GM19240 (cell line): ENCODE data around the gene IKZF1.
"Not testable (repeated sequence)": the region's sequence is repeated elsewhere in the genome, so short reads cannot be mapped to it uniquely, and the experiment has no call there.

Experiments used
- DNase-seq: peaks from one replicate; pipeline ENCODE4 v3.0.0; 2011; ENCODE audit warnings: low spot score; ENCODE audit not compliant: insufficient read length

The IKZF1 gene

DNA sequence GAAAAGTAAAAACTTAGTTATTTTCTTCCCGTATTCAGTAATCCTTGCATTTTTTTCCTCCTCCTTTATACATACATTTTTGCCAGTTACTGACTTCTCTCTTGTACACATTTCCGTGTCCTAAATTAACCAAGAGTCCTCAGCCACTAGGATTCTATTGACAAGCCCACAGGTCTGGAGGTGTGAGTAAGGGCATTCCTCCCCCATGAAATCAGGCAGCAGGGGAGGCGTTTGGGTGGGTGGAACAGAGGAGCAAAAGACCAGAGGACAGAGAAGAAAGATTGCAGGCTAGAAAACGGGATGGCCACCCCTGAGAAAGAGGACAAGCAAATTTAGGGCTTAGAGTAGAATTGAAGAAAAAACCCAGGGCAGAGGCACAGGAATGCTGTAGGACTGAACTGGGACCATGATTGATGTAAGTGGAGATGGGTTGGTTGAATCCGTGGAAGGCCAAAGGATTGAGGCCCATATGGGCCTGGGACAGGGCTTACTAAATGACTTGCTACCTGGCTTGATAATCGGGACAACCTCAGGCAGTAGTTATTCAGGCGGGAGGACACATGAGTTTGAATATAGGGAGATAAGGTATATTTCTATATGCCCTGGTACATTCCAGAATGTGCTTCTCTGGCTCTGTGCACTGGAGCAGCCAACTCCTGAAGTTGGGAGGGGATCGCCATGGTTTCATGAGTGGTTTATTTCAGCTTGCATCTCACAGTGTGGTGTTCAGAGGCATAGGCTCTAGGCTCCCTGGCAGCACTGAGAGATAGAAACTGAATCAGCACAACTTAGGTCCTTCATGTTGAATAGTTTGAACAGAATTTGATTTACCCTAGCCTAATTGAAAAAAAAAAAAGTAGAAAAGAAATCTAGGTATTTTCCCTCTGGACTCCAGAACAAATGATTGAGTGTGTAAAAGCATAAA lies 28.0 kb downstream of the IKZF1 start:
- DNase-seq = no peak

DNA sequence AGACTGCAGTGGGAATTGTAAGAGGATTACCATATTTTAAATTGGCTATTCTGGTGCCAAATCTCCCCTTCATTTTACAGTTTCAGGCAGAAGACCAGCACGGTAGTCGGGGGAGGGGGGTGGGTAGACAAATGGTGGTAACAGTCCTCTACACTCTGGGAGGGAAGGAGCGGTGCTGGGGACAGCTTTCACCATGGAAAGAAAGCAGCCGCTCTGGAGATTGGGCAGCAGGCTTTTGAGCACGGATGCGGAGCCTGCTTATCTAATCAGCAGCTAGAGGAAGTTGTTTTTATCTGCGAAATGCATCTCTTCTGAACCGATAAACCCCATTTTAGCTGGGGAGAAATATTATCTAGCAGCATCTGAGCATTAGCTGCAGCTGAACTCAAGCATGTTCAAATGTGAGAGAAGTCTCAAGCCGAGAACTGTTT lies 28.7 kb downstream of the IKZF1 start:
- no peak for DNase-seq

DNA sequence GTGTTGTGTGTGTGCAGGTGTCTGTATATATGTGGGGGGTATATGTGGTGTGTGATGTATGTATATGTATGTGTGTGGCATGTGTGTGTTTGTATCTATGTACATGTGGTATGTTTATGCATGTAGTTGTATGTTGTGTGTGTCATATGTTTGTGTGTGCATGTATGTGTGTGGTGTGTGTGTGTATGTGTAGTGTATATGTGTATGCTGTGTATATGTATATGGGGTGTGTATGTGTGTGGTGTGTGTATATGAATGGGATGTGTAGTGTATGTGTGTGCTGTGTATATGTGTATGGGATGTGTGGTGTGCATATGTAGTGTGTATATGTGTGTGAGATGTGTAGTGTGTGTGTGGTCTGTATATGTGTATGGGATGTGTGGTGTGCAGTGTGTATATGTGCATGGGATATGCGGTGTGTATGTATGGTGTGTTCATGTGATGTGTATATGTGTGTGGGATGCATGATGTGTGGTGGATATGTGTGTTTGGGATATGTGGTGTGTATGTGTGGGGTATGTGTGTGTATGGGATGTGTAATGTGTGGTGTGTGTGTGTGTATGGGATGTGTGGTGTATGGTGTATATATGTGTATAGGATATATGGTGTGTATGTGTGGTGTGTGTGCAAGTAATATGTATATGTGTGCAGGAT lies 30.0 kb downstream of the IKZF1 start:
- DNase-seq = no peak

DNA sequence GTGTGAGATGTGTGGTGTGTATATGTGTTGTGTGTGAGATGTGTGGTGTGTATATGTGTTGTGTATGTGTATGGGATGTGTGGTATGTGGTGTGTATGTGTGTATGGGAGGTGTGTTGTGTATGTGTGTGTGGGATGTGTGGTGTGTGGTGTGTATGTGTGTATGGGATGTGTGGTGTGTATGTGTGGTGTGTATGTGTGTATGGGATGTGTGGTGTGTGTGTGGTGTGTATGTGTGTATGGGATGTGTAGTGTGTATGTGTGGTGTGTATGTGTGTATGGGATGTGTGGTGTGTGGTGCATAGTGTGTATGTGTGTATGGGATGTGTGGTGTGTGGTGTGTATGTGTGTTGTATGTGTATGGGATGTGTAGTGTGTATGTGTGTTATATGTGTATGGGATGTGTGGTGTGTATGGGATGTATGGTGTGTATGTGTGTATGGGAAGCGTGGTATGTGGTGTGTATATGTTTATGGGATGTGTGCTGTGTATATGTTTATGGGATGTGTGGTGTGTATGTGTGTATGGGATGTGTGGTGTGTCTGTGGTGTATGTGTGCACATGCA lies 30.8 kb downstream of the IKZF1 start:
- no peak for DNase-seq

DNA sequence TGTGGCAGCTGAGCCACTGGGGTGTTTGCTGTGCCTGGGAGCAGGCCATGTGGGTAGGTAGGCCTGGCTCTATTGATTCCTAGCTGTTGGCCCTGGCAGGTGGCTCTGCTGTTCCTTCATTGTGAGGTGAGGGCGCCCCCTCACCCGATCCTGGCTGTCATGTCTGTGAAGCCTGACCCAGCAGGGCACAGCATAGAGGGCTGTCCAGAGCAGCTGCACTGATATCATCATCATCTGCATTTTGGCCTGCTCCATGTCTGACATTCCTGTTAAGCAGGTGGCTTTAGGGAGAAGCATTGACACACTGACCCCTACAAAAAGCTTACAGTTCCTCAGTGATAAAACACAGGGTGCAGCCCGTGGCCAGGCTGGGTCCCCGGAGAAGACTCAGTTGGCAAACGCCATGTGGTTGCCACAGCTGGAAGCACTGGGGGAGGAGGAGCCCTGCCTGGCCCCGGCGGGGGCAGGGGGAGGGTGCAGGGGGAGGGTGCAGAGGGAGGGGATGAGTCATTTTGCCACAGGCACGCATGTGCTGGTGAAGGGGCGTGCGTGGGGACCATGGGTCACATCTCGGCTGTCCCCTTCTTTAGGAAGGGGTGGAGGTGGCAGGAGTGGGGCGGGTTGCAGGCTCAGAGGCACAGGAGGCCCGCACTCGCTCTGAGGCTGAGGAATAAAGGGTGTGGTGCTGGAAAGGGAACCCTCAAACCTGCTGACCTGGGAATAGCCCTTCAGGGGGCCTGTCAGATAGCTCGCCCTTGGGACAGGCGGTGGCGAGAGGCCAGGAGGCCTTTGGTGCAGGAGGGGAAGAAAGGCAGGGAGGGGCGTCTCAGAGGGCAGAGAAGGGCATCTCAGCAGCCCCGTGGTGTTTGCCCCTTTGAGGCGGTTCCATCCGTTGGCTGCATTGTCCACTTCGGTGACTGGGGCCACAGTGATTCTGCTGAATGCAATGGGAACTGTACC lies 31.6 kb downstream of the IKZF1 start:
- DNase-seq = no peak

DNA sequence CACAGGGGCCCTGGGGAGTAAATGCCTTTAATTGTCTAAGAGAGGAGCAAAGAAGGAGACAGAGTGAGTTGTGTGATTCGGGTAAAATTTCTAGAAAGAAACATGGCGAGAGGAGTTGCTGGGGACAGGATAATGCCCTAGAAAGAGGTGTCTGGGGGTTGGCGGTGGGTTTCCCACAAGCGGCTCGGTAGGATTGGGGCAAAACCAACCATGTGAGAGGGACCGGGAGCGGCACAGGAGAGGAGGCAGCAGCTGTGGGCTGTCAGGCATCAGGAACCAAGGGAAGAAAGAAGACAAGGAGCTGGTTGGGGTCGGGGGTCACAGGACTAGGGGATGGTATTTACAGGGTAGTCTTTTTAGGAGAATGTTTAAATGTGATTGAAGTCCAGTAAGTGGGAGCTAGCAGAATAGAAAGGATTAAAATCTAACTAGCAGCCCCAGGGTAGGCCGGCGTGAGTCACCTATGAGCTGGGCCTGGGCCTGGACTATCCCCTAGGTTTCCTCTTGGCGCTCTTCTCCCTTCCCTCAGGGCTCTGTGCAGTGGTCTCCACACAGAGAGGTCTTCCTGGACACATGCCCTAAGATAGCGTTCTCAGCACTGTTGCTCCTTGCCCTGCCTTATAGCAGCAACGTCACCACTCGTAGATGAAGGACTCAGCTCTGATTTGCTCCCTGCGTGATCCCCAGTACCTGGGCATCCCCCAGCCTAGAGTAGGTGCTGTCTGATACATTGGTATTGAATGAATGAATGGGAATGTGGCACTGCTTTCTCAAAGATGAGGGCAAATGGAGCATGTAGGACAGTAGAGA lies 32.6 kb downstream of the IKZF1 start:
- DNase-seq = no peak

DNA sequence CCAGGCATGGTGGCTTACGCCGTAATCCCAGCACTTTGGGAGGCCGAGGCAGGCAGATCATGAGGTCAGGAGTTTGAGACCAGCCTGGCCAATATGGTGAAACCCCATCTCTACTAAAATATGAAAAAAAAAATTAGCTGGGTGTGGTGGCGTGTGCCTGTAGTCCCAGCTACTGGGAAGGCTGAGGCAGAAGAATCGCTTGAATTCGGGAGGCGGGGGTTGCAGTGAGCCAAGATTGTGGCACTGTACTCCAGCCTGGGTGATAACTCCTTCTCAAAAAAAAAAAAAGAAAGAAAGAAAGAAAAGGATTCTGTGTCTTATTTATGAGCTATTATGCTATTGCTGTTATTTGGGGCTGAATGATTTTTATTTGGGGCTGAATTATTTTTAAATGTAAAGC lies 35.0 kb downstream of the IKZF1 start:
- DNase-seq = not testable (repeated sequence)

DNA sequence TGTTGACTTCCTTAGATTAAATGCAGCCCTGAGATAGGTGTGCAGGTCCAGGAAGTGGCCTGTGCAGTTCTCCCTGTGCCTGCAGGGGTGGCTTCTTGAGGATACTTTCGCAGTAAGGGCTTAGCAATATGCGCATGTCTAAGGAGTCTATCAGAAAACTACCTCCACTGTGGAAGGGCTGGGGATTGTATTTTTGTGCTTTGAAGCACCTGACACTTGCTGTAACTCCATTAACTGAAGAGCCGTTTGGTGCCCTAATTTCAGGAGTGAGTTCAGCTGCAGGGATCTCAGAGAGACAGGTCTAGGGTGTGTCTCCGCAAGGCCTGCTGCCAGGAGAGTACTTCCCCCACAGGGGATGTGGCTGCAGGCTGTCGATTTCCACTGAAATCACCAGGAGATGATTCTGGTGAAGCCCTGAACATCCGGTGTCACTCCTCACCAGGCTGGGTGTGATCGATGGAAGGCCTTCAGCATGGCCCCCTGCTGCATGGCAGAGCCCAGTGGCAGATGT lies 35.5 kb downstream of the IKZF1 start:
- no peak for DNase-seq

DNA sequence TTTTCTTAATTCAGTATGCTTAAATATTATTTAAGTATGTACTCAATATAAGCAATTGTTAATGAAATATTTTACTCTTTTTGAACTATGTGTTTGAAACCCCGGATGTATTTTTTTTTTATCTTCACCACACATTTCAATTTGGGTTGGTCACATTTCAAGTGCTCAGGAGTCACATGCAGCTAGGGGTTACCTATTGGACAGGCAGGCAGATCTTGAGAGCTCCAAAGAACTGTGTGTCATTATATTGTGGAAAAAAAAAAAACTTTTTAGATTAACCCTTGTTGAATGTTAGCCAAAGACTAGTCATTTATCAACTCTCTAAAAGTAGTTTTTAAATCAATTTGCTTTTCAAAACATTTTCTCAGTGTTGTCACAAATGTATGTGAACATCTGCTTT lies 37.2 kb downstream of the IKZF1 start:
- no peak for DNase-seq

DNA sequence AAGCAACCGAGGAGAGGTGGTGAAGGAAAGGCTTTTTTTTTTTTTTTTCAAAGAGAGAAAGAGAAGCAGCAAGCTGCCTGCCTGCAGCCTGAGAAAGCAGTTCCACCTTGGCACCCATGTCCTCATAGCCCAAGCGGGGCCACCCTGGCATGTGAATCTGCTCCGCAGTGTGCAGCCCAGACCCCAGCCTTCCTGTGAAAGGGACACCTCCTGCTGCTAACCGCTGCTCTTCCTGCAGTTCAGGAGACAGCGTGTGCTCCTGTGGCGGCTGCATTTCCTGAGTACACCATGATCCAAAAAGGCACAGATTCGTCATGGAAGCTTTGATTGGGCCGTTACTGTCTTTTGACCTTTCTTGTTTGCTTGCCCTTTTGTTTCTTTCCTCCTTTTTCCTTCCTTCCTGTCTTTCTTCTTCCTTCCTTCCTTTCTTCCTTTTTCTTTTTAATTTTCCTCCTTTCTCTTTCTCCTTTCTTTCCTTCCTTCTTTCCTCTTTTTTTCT lies 38.1 kb downstream of the IKZF1 start:
- DNase-seq = no peak

DNA sequence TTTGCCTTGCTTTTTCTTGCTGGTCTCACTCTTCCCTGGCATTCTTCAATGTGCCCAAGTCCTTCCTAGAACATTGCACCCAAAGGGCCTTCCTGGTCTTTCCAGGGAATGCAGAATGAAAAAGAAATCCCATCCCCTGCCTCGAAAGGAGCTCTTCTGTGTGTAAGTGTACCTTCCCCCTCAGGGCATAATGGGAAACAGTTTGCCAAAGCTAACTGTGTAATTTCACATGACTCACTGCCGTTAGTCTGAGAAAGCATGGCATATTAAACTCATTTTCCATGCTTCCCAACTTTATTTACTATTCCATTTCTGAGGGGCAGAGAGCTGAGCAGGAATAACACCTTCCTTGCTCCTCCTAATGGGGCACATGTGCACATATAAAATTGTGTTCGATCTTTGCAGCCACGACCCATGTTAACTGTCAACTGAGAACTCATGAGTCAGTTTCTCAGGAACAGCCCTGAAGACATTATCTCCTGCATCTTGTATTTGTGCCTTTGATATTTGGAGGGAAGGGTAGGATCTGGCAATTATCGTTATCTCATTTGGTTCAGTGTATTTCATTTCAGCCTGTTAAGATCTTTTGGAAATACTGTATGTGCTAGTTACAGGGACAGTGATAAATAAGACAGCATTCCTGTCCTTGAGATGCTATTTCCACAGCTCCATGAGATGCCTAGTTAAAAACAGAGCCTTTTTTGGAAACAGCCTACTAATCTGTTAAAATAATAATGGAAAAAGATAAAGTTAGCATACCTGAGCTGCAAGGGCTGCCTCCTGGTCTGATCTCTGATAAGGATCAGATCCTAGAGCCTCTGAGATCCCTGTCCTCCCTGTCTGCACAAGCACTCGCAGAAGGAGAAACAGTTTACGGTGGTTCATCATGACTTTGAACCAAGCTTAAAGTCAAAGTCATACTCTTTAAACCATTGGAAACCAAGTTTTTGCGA lies 42.3 kb downstream of the IKZF1 start:
- no peak for DNase-seq

DNA sequence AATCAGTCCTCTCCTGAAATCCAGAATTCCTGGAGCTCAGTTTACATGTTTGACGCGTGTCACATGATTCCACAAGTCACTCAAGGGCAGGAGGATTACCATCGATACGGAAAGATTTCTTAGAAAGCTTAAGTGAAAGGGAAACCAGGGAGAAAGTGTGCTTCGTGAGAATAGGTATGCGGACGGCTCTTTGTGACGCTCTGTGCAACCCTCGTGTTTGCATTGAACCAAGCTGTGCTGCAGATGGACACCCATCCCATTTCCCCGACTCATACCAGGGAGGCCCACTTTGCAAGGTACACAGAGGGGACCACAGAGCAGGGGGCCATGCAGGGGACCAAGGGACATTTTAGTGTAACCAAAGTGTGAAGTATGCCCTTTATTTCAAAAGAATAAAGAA lies 43.2 kb downstream of the IKZF1 start:
- DNase-seq = no peak

DNA sequence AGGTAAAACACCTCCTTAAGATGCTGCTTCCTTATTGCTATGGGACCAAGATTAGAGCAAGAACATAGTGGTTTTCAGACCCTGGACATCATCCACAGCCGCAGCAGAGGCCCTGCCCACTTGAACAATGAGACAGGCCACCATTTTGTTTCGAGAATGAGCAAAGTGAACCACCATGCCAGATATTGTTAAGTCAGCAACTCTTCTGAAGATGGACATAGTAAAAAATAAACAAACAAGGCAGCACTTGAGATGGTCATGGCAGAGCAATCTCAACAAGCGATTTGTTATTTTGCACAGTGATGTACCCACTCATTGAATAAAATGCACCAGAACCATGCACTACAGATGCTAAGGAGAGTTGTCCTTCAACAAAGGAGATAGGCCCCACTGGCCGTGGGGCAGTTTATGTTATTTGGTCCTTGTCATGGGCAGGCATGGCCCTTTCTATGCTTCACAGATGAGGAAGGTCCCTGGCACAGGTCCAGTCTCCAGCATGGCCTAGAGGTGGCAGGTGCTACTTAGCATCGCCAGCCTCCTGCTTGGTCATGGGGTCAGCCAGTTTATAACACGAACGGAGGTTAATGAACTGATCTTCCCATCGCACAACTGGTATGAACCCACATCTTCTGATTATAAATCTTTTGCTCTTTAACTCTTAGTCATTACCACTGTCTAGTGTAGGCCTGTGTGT lies 44.1 kb downstream of the IKZF1 start:
- no peak for DNase-seq

DNA sequence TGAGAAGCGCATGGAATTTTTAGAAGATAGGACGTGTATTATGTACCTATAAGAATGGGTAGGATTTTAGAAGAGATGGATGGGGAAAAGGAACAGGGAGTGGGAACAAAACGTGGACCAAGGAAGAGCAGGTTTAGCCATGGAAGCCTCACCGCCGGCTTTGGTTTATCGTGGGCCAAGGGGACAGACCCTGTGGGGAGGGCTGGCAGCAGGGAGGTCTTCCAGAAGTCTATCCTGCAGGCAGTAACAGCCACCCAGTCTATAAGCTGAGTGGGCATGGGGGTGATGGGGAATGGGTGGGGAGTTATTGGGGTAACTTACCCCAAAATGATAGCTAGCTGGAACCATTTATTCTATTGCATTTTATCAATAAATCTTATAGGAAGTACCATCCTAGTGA lies 44.9 kb downstream of the IKZF1 start:
- no peak for DNase-seq

DNA sequence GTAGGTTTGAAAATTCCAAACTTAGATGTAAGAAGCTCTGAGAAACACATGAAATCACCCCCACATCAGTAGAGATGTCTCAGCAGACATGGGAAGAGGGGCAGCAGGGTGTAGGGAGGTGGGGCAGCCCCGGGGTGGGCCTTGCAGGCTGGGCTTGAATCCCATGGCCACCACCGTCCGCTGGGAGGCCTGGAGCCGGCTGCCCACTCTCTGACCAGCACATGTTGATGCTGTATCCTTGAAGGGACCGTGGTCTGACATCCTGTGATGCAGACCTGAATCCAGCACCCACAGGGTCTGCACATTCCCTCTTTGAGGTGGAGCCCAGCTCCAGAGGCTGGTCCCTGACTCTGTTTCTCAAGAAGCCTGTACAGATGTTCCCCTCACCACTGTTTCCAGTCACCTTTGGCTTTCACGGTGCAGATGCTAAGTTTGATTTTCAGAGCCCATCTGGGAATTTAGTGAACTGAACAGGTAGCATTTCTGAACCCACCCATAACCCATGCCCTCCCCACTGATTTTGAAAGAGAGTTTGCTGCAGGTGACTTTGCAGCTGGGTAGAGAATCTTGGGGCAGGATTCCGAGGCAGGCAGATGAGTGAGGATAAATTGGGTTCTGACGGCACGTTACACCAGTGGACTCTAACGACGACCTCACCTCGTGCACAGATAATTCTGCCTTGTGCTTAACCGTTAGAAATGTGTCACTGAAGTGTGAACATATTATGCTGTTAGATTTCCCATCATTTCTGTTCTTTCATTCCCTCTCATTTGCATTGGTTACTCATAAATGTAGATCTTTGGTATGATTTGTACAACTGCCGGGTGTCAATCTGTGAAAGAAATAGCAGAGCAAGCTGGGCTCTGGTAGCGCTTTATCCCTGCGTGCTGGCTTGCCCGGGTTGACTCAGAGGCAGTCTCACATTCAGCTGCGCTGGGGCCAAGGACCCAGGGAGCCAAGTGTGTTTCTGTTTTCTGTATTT lies 45.7 kb downstream of the IKZF1 start:
- DNase-seq = no peak

DNA sequence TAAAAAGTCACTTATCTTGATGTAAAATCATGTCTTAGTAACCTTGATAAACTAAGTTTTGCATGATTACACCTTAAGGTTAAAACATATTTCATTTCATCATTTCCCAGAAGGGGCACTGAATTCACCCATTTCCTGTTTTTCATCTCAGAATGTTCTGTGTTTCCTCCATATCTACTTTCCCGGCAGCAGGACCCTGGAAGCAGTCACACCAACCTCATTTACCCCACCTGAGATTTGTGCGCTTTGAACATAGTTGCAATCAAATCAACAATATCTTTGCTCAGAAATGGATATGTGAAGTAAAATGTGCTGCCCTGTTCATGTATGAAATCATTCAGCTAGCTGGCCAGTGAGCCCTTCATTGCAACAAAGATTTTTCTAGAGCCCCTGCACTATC lies 46.8 kb downstream of the IKZF1 start:
- DNase-seq = no peak

DNA sequence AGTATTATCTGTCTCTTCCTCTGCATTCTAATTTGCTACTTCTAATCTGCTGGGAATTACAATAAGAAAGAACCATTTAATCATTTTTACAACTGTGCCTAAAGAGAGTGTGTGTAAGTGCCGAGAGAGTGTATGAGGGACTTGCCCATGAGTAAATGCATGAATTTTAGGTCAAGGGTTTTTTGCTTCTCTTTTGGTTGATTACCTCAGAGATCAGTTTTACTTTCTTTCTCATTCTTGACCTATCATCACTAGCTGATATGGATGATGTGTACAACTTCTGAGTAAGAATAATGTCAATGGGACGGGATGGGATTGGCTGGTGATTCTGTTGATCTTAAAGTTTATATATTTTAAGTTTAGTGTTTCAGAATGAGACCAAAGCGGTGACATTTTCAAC lies 47.8 kb downstream of the IKZF1 start:
- DNase-seq = peak; percentile 54
